ENCODE results near the gene CRELD2.
A peak's percentile ranks its signal among the peaks of the same experiment; 100 is the strongest.

CRELD2 gene

GRCh38 chr22:49947296-49947622 is 28.8 kb downstream of the CRELD2 start:
- H3K4me3 Mint-ChIP-seq, result no peak overlapping the region
- no peak overlapping the region for H3K27ac Mint-ChIP-seq
- no peak for TF ChIP-seq CTCF (IDR thresholded peaks at IDR 0.05; ENCODE audit: unreplicated experiment in 3 of 3)
- H3K27me3 Mint-ChIP-seq (ENCODE audit: low read depth), result no peaks in the 10 kb centered on the region
- no peaks in the 10 kb centered on the region for H3K36me3 Mint-ChIP-seq (ENCODE audit: low read depth)
- peaks cover 2% of the 10 kb centered on the region for H3K4me1 Mint-ChIP-seq
- no peaks in the 10 kb centered on the region for H3K9me3 Mint-ChIP-seq

GRCh38 chr22:49948116-49948957 is 29.9 kb downstream of the CRELD2 start:
- H3K4me1 Mint-ChIP-seq, result peaks cover 6% of the 10 kb centered on the region
- no peaks in the 10 kb centered on the region for H3K36me3 Mint-ChIP-seq (ENCODE audit: low read depth)
- no peaks in the 10 kb centered on the region for H3K27me3 Mint-ChIP-seq (ENCODE audit: low read depth)
- H3K9me3 Mint-ChIP-seq, result no peaks in the 10 kb centered on the region
- no peak overlapping the region for H3K27ac Mint-ChIP-seq
- no peak for TF ChIP-seq CTCF (IDR thresholded peaks at IDR 0.05; ENCODE audit: unreplicated experiment in 3 of 3)
- H3K4me3 Mint-ChIP-seq, result no peak overlapping the region

- Mint-ChIP-seq H3K4me3 (no peak overlapping the region), H3K36me3 (ENCODE audit: low read depth) (no peaks in the 10 kb centered on the region), H3K27ac (peak overlapping the region in 2 of 3 experiments; percentile 63 to 83), H3K9me3 (no peaks in the 10 kb centered on the region), H3K4me1 (peaks cover 6% of the 10 kb centered on the region), H3K27me3 (ENCODE audit: low read depth) (no peaks in the 10 kb centered on the region)
- TF ChIP-seq CTCF (IDR thresholded peaks at IDR 0.05; ENCODE audit: unreplicated experiment in 3 of 3), result no peak
Observed at GRCh38 chr22:49948958-49949913, 30.8 kb downstream of the CRELD2 start.

GRCh38 chr22:49949914-49950292 is 31.5 kb downstream of the CRELD2 start:
- H3K9me3 Mint-ChIP-seq, result no peaks in the 10 kb centered on the region
- H3K4me3 Mint-ChIP-seq, result no peak overlapping the region
- H3K36me3 Mint-ChIP-seq (ENCODE audit: low read depth), result no peaks in the 10 kb centered on the region
- peak overlapping the region in 2 of 3 experiments; percentile 63 to 83 for H3K27ac Mint-ChIP-seq
- no peaks in the 10 kb centered on the region for H3K27me3 Mint-ChIP-seq (ENCODE audit: low read depth)
- no peak for TF ChIP-seq CTCF (IDR thresholded peaks at IDR 0.05; ENCODE audit: unreplicated experiment in 3 of 3)
- peaks cover 6% of the 10 kb centered on the region for H3K4me1 Mint-ChIP-seq

DNA sequence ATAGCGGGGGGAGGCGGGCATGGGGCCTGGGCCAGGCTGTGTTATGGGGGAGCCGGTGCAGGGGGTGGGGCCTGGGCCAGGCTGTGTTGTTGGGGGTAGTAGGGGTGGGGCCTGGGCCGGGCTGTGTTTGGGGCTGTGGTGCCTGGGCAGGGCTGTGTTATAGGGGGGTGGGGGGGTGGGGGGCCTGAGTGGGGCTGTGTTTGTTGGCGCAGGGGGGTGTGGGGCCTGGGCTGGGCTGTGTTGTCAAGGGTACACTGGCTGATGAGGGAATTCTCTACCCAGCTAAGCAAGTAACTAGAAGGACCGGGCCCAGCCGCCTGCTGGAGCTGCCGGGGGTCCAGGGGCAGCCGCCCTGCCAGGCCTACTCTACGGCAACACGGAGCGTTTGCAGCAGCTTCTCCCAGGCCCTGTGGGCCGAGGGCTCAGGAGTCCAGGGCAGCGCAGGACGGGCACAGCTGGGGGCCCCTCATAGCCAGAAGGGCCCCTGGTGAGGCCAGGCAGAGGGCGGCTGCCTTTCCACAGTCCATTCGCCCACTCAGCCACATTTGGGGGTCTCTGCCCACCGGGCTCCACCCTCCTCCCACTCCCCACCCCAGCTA is 32.1 kb downstream of the CRELD2 start:
- H3K4me1 Mint-ChIP-seq, result peaks cover 11% of the 10 kb centered on the region
- peaks cover 4% of the 10 kb centered on the region for H3K27me3 Mint-ChIP-seq (ENCODE audit: low read depth)

More for the DNA sequence above, 32.1 kb downstream of the CRELD2 start:
- Mint-ChIP-seq H3K36me3 (ENCODE audit: low read depth) (no peaks in the 10 kb centered on the region), H3K4me3 (no peak overlapping the region), H3K27ac (peak overlapping the region in 1 of 3 experiments; percentile 24), H3K9me3 (no peaks in the 10 kb centered on the region)
- TF ChIP-seq CTCF (IDR thresholded peaks at IDR 0.05; ENCODE audit: unreplicated experiment in 3 of 3), result no peak

Data from nephron (organoid).